Prostate gland (tissue), 2 donors: ENCODE measurements around the gene KCTD17. TPM values are rescaled to one million over a fixed set of nuclear protein-coding genes. Genes with fewer than 3 reads are reported as not detected.

Source experiments
- DNase-seq: peaks from one replicate; pipeline ENCODE4 v3.0.0-alpha.2; 2019; ENCODE audit warnings: low spot score
- H3K27ac ChIP-seq, 2 donors: fragments of 200-600 bp; sonication (generic); 2 replicates each; pipeline ENCODE4 v1.5.1; 2017 to 2019
- H3K27me3 ChIP-seq: fragments of 200-600 bp; sonication (generic); replicated peaks from 2 replicates; pipeline ENCODE4 v1.5.1; 2019; ENCODE audit not compliant: insufficient read depth
- H3K36me3 ChIP-seq, 2 donors: fragments of 200-600 bp; sonication (generic); 1 replicate in 1 of 2; 2 replicates in 1 of 2; pipeline versions ENCODE4 v1.5.1 to v1.8.1; 2017 to 2019
- H3K4me1 ChIP-seq: fragments of 200-600 bp; sonication (generic); replicated peaks from 2 replicates; pipeline ENCODE4 v1.5.1; 2019
- H3K4me3 ChIP-seq, 2 donors: fragments of 200-600 bp; sonication (generic); 2 replicates each; pipeline ENCODE4 v1.5.1; 2017 to 2019
- H3K9me3 ChIP-seq: fragments of 200-600 bp; sonication (generic); 2 replicates; pipeline ENCODE4 v1.5.1; 2017
- POLR2A ChIP-seq: fragments of 450-650 bp; IDR thresholded peaks from one replicate; pipeline ENCODE4 v1.6.1; 2016; ENCODE audit warnings: antibody characterized with exemption, mild to moderate bottlenecking
- POLR2AphosphoS5 ChIP-seq: sonication (generic); formaldehyde crosslinking; IDR thresholded peaks from one replicate; pipeline ENCODE4 v1.6.1; 2017; ENCODE audit warnings: antibody characterized with exemption
- WGBS: methylation state at CpG from one replicate; pipeline ENCODE4 v1.1.5; 2018; 5-methylcytosine and 5-hydroxymethylcytosine counted together
- intact Hi-C: fragments of 100-400 bp; cut with DNase I; formaldehyde crosslinking; loops from one replicate; pipeline ENCODE4 v1.14.2; 2022
- total RNA-seq, 2 donors: library from RNA; depleted of rRNA; stranded (reverse); fragments of >200 nt; gene quantifications; one replicate each; pipeline ENCODE4 v1.1.0, GENCODE V29; 2016
- TF ChIP-seq, protein P1 (sequence below), 4 experiments: fragments of 200-600 bp in 2 of 4; fragments of 450-650 bp in 2 of 4; sonication (generic) in 2 of 4; IDR thresholded peaks; 1 replicate in 3 of 4; 2 replicates in 1 of 4; pipeline ENCODE4 v1.5.1; 2016 to 2019; ENCODE audit warnings: antibody characterized with exemption in 4 of 4, mild to moderate bottlenecking in 2 of 4, moderate library complexity in 2 of 4

Gene KCTD17
- total RNA-seq, 2 donors from 2014 or later = 7.8 to 32.4 TPM

- H3K27me3 ChIP-seq = no peaks in the 10 kb centered on the region
- H3K36me3 ChIP-seq = no peaks in the 10 kb centered on the region
- H3K27ac ChIP-seq = no peak overlapping the region
- DNase-seq = no peak
- TF ChIP-seq POLR2A (no peak), POLR2AphosphoS5 (no peak)
- TF ChIP-seq, protein P1, sequence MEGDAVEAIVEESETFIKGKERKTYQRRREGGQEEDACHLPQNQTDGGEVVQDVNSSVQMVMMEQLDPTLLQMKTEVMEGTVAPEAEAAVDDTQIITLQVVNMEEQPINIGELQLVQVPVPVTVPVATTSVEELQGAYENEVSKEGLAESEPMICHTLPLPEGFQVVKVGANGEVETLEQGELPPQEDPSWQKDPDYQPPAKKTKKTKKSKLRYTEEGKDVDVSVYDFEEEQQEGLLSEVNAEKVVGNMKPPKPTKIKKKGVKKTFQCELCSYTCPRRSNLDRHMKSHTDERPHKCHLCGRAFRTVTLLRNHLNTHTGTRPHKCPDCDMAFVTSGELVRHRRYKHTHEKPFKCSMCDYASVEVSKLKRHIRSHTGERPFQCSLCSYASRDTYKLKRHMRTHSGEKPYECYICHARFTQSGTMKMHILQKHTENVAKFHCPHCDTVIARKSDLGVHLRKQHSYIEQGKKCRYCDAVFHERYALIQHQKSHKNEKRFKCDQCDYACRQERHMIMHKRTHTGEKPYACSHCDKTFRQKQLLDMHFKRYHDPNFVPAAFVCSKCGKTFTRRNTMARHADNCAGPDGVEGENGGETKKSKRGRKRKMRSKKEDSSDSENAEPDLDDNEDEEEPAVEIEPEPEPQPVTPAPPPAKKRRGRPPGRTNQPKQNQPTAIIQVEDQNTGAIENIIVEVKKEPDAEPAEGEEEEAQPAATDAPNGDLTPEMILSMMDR (IDR thresholded peaks at IDR 0.05) = no peak
- no peaks in the 10 kb centered on the region for H3K9me3 ChIP-seq
- H3K4me3 ChIP-seq = no peak overlapping the region
- no peaks in the 10 kb centered on the region for H3K4me1 ChIP-seq
- intact Hi-C loops = no loop called here
- WGBS = 98% methylated on average over 5 of the region's 5 CpGs
Measured at GRCh38 chr22:37105990-37106389, 54.4 kb downstream of the KCTD17 start.

DNA sequence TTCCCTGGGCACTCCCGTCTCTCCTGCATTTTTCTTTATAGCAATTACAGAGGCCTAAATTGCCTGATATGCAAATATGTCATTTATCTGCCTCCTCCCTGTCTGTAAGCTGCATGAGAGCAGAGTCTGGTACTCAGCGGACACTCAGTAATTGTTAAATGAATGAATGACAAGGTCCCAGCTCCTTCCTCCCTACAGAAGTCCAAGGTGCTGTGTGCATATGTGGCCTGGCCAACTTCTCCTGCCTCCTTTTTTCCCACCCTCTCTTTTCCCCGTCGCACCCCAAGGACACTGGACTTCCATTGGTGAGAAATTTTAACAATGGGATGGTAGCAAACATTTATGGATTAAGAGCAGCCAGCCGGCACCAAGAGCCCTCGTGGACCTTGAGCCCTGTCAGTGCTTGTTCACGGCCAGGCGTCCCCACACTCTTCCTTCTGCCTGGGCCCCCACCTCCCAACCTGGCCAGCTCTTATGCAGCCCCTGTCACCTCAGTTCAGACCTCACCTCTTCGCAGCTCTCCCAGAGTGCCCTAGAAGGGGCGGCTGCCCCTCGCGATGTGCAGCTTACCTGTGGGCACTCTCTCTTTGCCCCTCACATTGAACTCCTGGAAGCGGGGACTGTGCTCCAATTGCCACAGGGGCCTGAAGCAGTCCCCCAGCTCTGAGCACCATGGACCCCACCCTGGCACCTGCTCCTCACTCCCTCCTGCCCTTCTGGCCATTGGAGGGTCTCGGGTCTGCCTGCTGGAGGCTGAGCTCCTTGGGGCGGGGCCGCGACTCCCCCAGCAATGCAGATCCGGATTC is 56.5 kb downstream of the KCTD17 start:
- Histone ChIP-seq H3K4me3 (no peak overlapping the region), H3K9me3 (no peaks in the 10 kb centered on the region), H3K36me3 (no peaks in the 10 kb centered on the region), H3K27me3 (no peaks in the 10 kb centered on the region), H3K4me1 (no peaks in the 10 kb centered on the region), H3K27ac (no peak overlapping the region)
- TF ChIP-seq POLR2AphosphoS5 (no peak), POLR2A (no peak)
- TF ChIP-seq, protein P1 (IDR thresholded peaks at IDR 0.05) = no peak
- intact Hi-C loops = no loop called here
- DNase-seq = no peak
- WGBS = 90% methylated on average over 18 of the region's 18 CpGs

GRCh38 chr22:37109242-37109917 is 57.8 kb downstream of the KCTD17 start, which contains the start of gene TMPRSS6:
TSS of gene TMPRSS6 (minus strand) at chr22:37109713. CDS start at chr22:37103417, 6,296 bp downstream.
- Histone ChIP-seq H3K4me1 (no peaks in the 10 kb centered on the region), H3K9me3 (no peaks in the 10 kb centered on the region), H3K36me3 (no peaks in the 10 kb centered on the region), H3K27ac (no peak within 1 kb of the TSS), H3K27me3 (no peaks in the 10 kb centered on the region), H3K4me3 (no peak within 1 kb of the TSS)
- no peak for DNase-seq
- 66% methylated on average over 13 of the region's 13 CpGs for WGBS
- intact Hi-C loops = no loop called here
- no peak for TF ChIP-seq POLR2AphosphoS5
- TF ChIP-seq, protein P1 (IDR thresholded peaks at IDR 0.05) = no peak
- no peak for TF ChIP-seq POLR2A

- Histone ChIP-seq H3K4me1 (no peaks in the 10 kb centered on the region), H3K9me3 (no peaks in the 10 kb centered on the region), H3K27ac (no peak overlapping the region), H3K27me3 (no peaks in the 10 kb centered on the region), H3K4me3 (no peak overlapping the region), H3K36me3 (no peaks in the 10 kb centered on the region)
- DNase-seq = no peak
- TF ChIP-seq POLR2A (no peak), POLR2AphosphoS5 (no peak)
- TF ChIP-seq, protein P1 (IDR thresholded peaks at IDR 0.05) = no peak
- intact Hi-C loops = no loop called here
- WGBS = 88% methylated on average over 13 of the region's 13 CpGs
Measured at GRCh38 chr22:37111156-37111717, 59.7 kb downstream of the KCTD17 start.
